ENCODE results near the gene PLCH1.
A peak's percentile ranks its signal among the peaks of the same experiment; 100 is the strongest.

PLCH1 gene

GRCh38 chr3:155555479-155556060 lies 189.3 kb downstream of the PLCH1 start:
- H3K36me3 ChIP-seq: no peaks in the 10 kb centered on the region
- H3K27me3 ChIP-seq: no peaks in the 10 kb centered on the region
- no peak overlapping the region for H3K4me3 ChIP-seq (ENCODE audit: low read depth in 1 of 2, low read length in 1 of 2)
- TF ChIP-seq, protein P1, sequence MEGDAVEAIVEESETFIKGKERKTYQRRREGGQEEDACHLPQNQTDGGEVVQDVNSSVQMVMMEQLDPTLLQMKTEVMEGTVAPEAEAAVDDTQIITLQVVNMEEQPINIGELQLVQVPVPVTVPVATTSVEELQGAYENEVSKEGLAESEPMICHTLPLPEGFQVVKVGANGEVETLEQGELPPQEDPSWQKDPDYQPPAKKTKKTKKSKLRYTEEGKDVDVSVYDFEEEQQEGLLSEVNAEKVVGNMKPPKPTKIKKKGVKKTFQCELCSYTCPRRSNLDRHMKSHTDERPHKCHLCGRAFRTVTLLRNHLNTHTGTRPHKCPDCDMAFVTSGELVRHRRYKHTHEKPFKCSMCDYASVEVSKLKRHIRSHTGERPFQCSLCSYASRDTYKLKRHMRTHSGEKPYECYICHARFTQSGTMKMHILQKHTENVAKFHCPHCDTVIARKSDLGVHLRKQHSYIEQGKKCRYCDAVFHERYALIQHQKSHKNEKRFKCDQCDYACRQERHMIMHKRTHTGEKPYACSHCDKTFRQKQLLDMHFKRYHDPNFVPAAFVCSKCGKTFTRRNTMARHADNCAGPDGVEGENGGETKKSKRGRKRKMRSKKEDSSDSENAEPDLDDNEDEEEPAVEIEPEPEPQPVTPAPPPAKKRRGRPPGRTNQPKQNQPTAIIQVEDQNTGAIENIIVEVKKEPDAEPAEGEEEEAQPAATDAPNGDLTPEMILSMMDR (IDR thresholded peaks at IDR 0.05): no peak
- H3K27ac ChIP-seq: peak overlapping the region; percentile 42
- no peaks in the 10 kb centered on the region for H3K9me3 ChIP-seq
- peaks cover 40 to 43% of the 10 kb centered on the region in 2 experiments for H3K4me1 ChIP-seq (ENCODE audit: control insufficient read depth in 1 of 2, insufficient read depth in 1 of 2, low read depth in 1 of 2, low read length in 1 of 2)

DNA sequence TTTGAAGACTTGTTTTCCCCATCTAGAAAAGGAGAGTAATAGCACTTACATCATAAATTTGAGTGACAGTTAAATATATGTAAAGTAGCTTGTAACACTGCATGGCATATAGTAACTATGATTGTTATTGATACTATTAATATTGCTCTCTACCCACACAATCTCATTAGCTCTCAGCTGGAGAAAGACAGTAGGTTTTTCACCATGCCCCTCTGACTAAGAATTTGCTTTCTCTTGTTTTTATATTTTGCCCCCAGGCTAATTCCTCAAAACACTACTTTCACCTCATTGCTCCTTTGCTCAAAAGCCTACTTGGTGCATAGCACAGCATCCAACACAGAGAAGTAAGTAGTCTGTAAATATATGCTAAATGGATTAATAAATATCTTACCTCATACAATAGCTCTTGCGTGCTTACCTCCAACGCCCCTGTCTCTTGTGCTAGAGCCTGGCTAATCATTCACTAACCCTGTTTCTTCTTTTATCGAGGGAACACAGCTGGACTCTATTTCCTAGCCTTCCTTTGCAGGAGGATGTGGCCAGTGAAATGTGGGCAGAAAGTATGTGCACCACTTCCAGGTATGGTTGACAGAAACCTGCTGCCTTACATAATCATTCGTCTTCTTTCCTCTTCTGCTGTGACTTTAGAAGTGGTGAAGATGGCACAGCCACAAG lies 190.0 kb downstream of the PLCH1 start:
- TF ChIP-seq, protein P1 (IDR thresholded peaks at IDR 0.05): no peak
- Histone ChIP-seq H3K27ac (peak overlapping the region; percentile 42), H3K4me3 (ENCODE audit: low read depth in 1 of 2, low read length in 1 of 2) (no peak overlapping the region), H3K9me3 (no peaks in the 10 kb centered on the region), H3K27me3 (no peaks in the 10 kb centered on the region), H3K36me3 (no peaks in the 10 kb centered on the region), H3K4me1 (ENCODE audit: control insufficient read depth in 1 of 2, insufficient read depth in 1 of 2, low read depth in 1 of 2, low read length in 1 of 2) (peaks cover 40 to 43% of the 10 kb centered on the region in 2 experiments)

DNA sequence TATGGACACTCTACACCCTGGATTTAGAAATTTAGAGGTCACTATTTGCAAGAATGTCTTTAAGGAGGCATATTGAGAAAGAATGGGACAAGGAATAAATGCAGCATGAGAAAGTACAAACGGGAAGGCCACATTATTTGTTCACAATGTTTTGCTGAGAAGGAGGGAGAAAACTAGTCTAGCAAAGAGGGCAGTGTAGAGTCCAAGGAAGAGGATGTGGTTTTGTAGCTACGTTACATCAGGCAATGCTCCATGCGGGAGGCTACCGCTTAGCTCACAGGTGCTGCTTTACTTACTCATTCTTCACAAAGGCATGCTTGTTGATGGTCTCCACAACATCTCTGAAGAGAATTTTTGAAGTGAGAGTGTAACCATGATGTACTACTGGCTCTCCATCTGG lies 191.1 kb downstream of the PLCH1 start:
- no peaks in the 10 kb centered on the region for H3K27me3 ChIP-seq
- TF ChIP-seq, protein P1 (IDR thresholded peaks at IDR 0.05): no peak
- H3K4me1 ChIP-seq (ENCODE audit: control insufficient read depth in 1 of 2, insufficient read depth in 1 of 2, low read depth in 1 of 2, low read length in 1 of 2): peaks cover 40 to 43% of the 10 kb centered on the region in 2 experiments
- no peaks in the 10 kb centered on the region for H3K36me3 ChIP-seq
- peak overlapping the region; percentile 42 for H3K27ac ChIP-seq
- no peaks in the 10 kb centered on the region for H3K9me3 ChIP-seq
- H3K4me3 ChIP-seq (ENCODE audit: low read depth in 1 of 2, low read length in 1 of 2): peak overlapping the region in 1 of 2 experiments; percentile 5

- Histone ChIP-seq H3K4me3 (ENCODE audit: low read depth in 1 of 2, low read length in 1 of 2) (no peak overlapping the region), H3K4me1 (ENCODE audit: control insufficient read depth in 1 of 2, insufficient read depth in 1 of 2, low read depth in 1 of 2, low read length in 1 of 2) (peaks cover 40 to 43% of the 10 kb centered on the region in 2 experiments), H3K27ac (peak overlapping the region; percentile 42), H3K36me3 (no peaks in the 10 kb centered on the region), H3K9me3 (no peaks in the 10 kb centered on the region), H3K27me3 (no peaks in the 10 kb centered on the region)
- TF ChIP-seq, protein P1 (IDR thresholded peaks at IDR 0.05): no peak
These were observed 191.5 kb downstream of the PLCH1 start for GRCh38 chr3:155553326-155553725.

- H3K9me3 ChIP-seq: no peaks in the 10 kb centered on the region
- H3K27ac ChIP-seq: no peak overlapping the region
- no peaks in the 10 kb centered on the region for H3K27me3 ChIP-seq
- no peak overlapping the region for H3K4me3 ChIP-seq (ENCODE audit: low read depth in 1 of 2, low read length in 1 of 2)
- peaks cover 36% of the 10 kb centered on the region in 2 experiments for H3K4me1 ChIP-seq (ENCODE audit: control insufficient read depth in 1 of 2, insufficient read depth in 1 of 2, low read depth in 1 of 2, low read length in 1 of 2)
- no peaks in the 10 kb centered on the region for H3K36me3 ChIP-seq
- TF ChIP-seq, protein P1 (IDR thresholded peaks at IDR 0.05): no peak
These were observed 194.5 kb downstream of the PLCH1 start for GRCh38 chr3:155550391-155550790.

All from neutrophil (primary cell).